ENCODE data around the gene GRAMD2B. TPM values are rescaled to one million over a fixed set of nuclear protein-coding genes. Genes with fewer than 3 reads are reported as not detected.

The GRAMD2B gene
- total and polyA plus RNA-seq, 7 experiments from 2014 or later: 3.8 to 9.8 (median 7.1) TPM

- CTCF ChIA-PET: interaction anchor here (1.4 to 1.9 kb wide), 2 partner anchors 39 to 135 kb away, joined by 6 to 7 read pairs; no protein-coding TSS in a partner anchor
- intact Hi-C loops (cut with micrococcal nuclease): loop anchor here in 1 of 2 donors (5.0 kb wide), 1 partner anchor 66 kb away; the partner anchor contains the start of gene GRAMD2B
- ATAC-seq (no peak), DNase-seq (no peak)
- Histone ChIP-seq H3K36me3 (ENCODE audit: control insufficient read depth in 2 of 3, insufficient read depth in 3 of 3, low read length in 3 of 3) (peaks cover 0 to 47% (median 9%) of the 10 kb centered on the region in 3 experiments), H3K9me3 (ENCODE audit: control insufficient read depth in 2 of 3, low read length in 3 of 3) (no peaks in the 10 kb centered on the region), H3K27ac (ENCODE audit: low read depth, low read length) (no peak overlapping the region), H3K27me3 (ENCODE audit: control insufficient read depth in 2 of 2, insufficient read depth in 2 of 2, low read length in 2 of 2) (no peaks in the 10 kb centered on the region), H3K4me1 (ENCODE audit: control insufficient read depth in 2 of 2, insufficient read depth in 2 of 2, low read length in 2 of 2) (no peaks in the 10 kb centered on the region), H3K4me3 (ENCODE audit: low read length) (no peak overlapping the region)
- Mint-ChIP-seq H3K27ac (peak overlapping the region in 5 of 9 donors; percentile 2 to 71 (median 29)), H3K36me3 (peaks cover 0 to 43% (median 16%) of the 10 kb centered on the region in 5 donors), H3K4me1 (peaks cover 0 to 10% (median 0%) of the 10 kb centered on the region in 7 donors), H3K27me3 (no peaks in the 10 kb centered on the region), H3K9me3 (no peaks in the 10 kb centered on the region), H3K4me3 (no peak overlapping the region)
- POLR2A ChIA-PET: interaction anchor here (1.6 kb wide), 1 partner anchor 12 kb away, joined by 4 read pairs; no protein-coding TSS in a partner anchor
Observed at GRCh38 chr5:126488443-126489065, 65.3 kb downstream of the GRAMD2B start.

DNA sequence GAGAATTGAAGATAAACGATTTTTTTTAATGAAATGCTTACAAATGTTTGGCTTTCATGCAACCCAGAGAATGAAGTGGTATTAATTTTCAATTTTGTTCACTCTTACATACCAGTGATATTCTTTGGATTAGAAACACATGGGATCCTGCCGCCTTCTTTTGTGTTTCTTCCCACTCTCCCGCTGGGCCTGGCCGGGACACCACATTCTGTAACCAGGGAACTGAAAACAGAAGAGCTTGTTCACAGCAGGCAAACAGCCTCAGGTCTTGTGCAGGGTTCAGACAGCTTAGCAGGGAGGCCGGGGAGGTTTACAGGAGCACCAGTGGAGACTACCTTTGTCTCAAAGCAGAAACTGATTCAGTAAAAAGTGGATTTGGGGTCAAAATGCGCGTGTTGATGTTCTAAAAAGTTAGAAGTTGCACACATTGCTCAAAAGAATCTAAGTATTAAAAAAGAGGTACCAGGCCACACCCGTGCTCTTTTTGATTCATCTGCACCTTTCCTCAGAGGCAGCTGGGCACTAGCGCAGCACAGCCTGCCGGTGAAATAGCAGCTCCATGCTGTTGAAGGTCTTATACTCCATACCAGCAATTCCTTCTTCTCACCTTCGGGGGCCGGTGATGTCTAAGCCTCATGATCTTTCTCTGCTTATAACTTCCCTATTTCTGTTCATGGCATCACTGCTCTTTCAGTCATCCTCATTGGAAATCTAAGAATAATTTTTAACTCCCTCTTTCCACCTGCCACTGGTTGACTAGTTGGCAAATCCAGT is 67.1 kb downstream of the GRAMD2B start:
- Mint-ChIP-seq H3K36me3 (peaks cover 0 to 39% (median 16%) of the 10 kb centered on the region in 5 donors), H3K4me1 (peaks cover 0 to 10% (median 0%) of the 10 kb centered on the region in 7 donors), H3K27ac (peak overlapping the region in 7 of 9 donors; percentile 2 to 91 (median 38)), H3K4me3 (no peak overlapping the region), H3K9me3 (no peaks in the 10 kb centered on the region), H3K27me3 (no peaks in the 10 kb centered on the region)
- no peaks in the 10 kb centered on the region for H3K27me3 ChIP-seq (ENCODE audit: control insufficient read depth in 2 of 2, insufficient read depth in 2 of 2, low read length in 2 of 2)
- intact Hi-C loops (cut with micrococcal nuclease): loop anchor here (2.0 to 5.0 kb wide), 2 partner anchors 16 to 38 kb away; no protein-coding TSS in a partner anchor
- no peak overlapping the region for H3K4me3 ChIP-seq (ENCODE audit: low read length)
- H3K9me3 ChIP-seq (ENCODE audit: control insufficient read depth in 2 of 3, low read length in 3 of 3): no peaks in the 10 kb centered on the region
- ChIA-PET CTCF (interaction anchor here (0.9 to 1.9 kb wide), 4 partner anchors 10 to 136 kb away, joined by 3 to 7 read pairs (median 5); no protein-coding TSS in a partner anchor), POLR2A (interaction anchor here (0.6 kb wide), 1 partner anchor 65 kb away, joined by 3 read pairs; no protein-coding TSS in a partner anchor)
- H3K27ac ChIP-seq (ENCODE audit: low read depth, low read length): no peak overlapping the region
- H3K36me3 ChIP-seq (ENCODE audit: control insufficient read depth in 2 of 3, insufficient read depth in 3 of 3, low read length in 3 of 3): peaks cover 0 to 38% (median 9%) of the 10 kb centered on the region in 3 experiments
- DNase-seq: no peak
- ATAC-seq: no peak
- H3K4me1 ChIP-seq (ENCODE audit: control insufficient read depth in 2 of 2, insufficient read depth in 2 of 2, low read length in 2 of 2): no peaks in the 10 kb centered on the region

DNA sequence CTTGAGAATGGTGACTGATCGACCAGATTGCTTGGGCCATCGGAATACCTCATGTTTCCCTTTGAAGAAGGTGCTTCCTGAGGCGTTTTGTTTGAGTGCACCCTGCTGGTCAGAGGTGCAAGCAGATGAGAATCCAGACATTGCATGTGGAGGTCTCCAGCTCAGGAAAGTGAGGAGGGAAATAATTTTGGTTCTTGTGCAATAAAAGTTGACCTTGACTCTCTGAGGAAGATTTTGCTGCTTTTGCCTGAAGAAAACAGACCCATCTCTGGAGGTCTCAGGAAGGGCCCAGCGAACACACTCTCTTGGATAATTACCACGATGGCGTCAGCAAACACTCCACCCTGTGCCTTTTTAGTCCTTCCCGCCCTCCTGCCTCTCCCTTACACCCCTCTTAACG is 69.7 kb downstream of the GRAMD2B start:
- Histone ChIP-seq H3K4me3 (ENCODE audit: low read length) (no peak overlapping the region), H3K36me3 (ENCODE audit: control insufficient read depth in 2 of 3, insufficient read depth in 3 of 3, low read length in 3 of 3) (peaks cover 0 to 13% (median 0%) of the 10 kb centered on the region in 3 experiments), H3K9me3 (ENCODE audit: control insufficient read depth in 2 of 3, low read length in 3 of 3) (no peaks in the 10 kb centered on the region), H3K4me1 (ENCODE audit: control insufficient read depth in 2 of 2, insufficient read depth in 2 of 2, low read length in 2 of 2) (no peaks in the 10 kb centered on the region), H3K27ac (ENCODE audit: low read depth, low read length) (no peak overlapping the region), H3K27me3 (ENCODE audit: control insufficient read depth in 2 of 2, insufficient read depth in 2 of 2, low read length in 2 of 2) (no peaks in the 10 kb centered on the region)
- DNase-seq: no peak
- no peak for ATAC-seq
- Mint-ChIP-seq H3K27me3 (no peaks in the 10 kb centered on the region), H3K4me3 (no peak overlapping the region), H3K4me1 (peaks cover 0 to 22% (median 6%) of the 10 kb centered on the region in 7 donors), H3K27ac (peak overlapping the region in 4 of 9 donors; percentile 13 to 86 (median 70)), H3K36me3 (peaks cover 0 to 17% (median 4%) of the 10 kb centered on the region in 5 donors), H3K9me3 (no peaks in the 10 kb centered on the region)
- ChIA-PET CTCF (interaction anchor here (0.6 to 2.2 kb wide), 3 partner anchors 19 to 1420 kb away, joined by 3 to 8 read pairs (median 4); no protein-coding TSS in a partner anchor), POLR2A (no interaction called here)
- intact Hi-C loops (cut with micrococcal nuclease): loop anchor here (1.0 to 5.0 kb wide), 3 partner anchors 41 to 139 kb away; no protein-coding TSS in a partner anchor

- DNase-seq (no peak), ATAC-seq (no peak)
- H3K4me1 Mint-ChIP-seq: peaks cover 0 to 31% (median 10%) of the 10 kb centered on the region in 7 donors
- no peaks in the 10 kb centered on the region for H3K4me1 ChIP-seq (ENCODE audit: control insufficient read depth in 2 of 2, insufficient read depth in 2 of 2, low read length in 2 of 2)
- H3K27ac ChIP-seq (ENCODE audit: low read depth, low read length): no peak overlapping the region
- H3K27ac Mint-ChIP-seq: peak overlapping the region in 1 of 9 donors; percentile 72
- H3K36me3 ChIP-seq (ENCODE audit: control insufficient read depth in 2 of 3, insufficient read depth in 3 of 3, low read length in 3 of 3): peaks cover 0 to 4% (median 0%) of the 10 kb centered on the region in 3 experiments
- no peaks in the 10 kb centered on the region for H3K9me3 Mint-ChIP-seq
- H3K4me3 ChIP-seq (ENCODE audit: low read length): no peak overlapping the region
- ChIA-PET CTCF (interaction anchor here (0.7 kb wide), 1 partner anchor 120 kb away, joined by 4 read pairs; no protein-coding TSS in a partner anchor), POLR2A (interaction anchor here (0.8 kb wide), 1 partner anchor 10 kb away, joined by 4 read pairs; no protein-coding TSS in a partner anchor)
- H3K4me3 Mint-ChIP-seq: no peak overlapping the region
- H3K27me3 Mint-ChIP-seq: no peaks in the 10 kb centered on the region
- H3K9me3 ChIP-seq (ENCODE audit: control insufficient read depth in 2 of 3, low read length in 3 of 3): no peaks in the 10 kb centered on the region
- H3K36me3 Mint-ChIP-seq: peaks cover 0 to 10% (median 2%) of the 10 kb centered on the region in 5 donors
- intact Hi-C loops (cut with micrococcal nuclease): loop anchor here in 1 of 2 donors (5.0 kb wide), 1 partner anchor 42 kb away; no protein-coding TSS in a partner anchor
- no peaks in the 10 kb centered on the region for H3K27me3 ChIP-seq (ENCODE audit: control insufficient read depth in 2 of 2, insufficient read depth in 2 of 2, low read length in 2 of 2)
Observed at GRCh38 chr5:126494393-126494792, 71.2 kb downstream of the GRAMD2B start.

DNA sequence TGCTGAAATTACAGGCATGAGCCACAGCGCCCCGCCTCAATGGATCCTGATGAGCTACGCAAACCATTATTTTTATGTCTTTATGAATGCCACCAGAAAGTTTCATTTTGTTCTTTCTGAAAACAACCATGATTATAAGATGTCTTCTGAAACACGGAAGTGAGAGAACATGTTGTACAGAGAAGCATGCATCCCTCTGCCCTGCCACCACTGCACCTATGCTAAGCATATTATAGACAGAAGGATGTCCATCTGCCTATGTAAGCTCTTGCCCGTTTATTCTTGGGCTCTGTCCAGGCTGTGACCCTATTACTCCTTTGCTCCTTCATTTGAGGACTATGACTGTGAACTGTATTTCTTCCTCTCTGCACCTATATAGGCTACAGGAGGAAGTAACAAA is 74.3 kb downstream of the GRAMD2B start:
- no peaks in the 10 kb centered on the region for H3K9me3 ChIP-seq (ENCODE audit: control insufficient read depth in 2 of 3, low read length in 3 of 3)
- POLR2A ChIA-PET: no interaction called here
- no peaks in the 10 kb centered on the region for H3K27me3 ChIP-seq (ENCODE audit: control insufficient read depth in 2 of 2, insufficient read depth in 2 of 2, low read length in 2 of 2)
- DNase-seq (no peak), ATAC-seq (no peak)
- H3K4me3 Mint-ChIP-seq: no peak overlapping the region
- H3K36me3 ChIP-seq (ENCODE audit: control insufficient read depth in 2 of 3, insufficient read depth in 3 of 3, low read length in 3 of 3): no peaks in the 10 kb centered on the region
- H3K36me3 Mint-ChIP-seq: peaks cover 0 to 10% (median 0%) of the 10 kb centered on the region in 5 donors
- CTCF ChIA-PET: interaction anchor here (0.6 to 0.7 kb wide), 2 partner anchors 19 to 48 kb away, joined by 3 to 8 read pairs; no protein-coding TSS in a partner anchor
- H3K9me3 Mint-ChIP-seq: no peaks in the 10 kb centered on the region
- intact Hi-C loops (cut with micrococcal nuclease): no loop called here
- H3K4me1 ChIP-seq (ENCODE audit: control insufficient read depth in 2 of 2, insufficient read depth in 2 of 2, low read length in 2 of 2): peaks cover 0 to 13% of the 10 kb centered on the region in 2 donors
- no peaks in the 10 kb centered on the region for H3K27me3 Mint-ChIP-seq
- peaks cover 0 to 51% (median 32%) of the 10 kb centered on the region in 7 donors for H3K4me1 Mint-ChIP-seq
- H3K4me3 ChIP-seq (ENCODE audit: low read length): no peak overlapping the region
- H3K27ac Mint-ChIP-seq: peak overlapping the region in 5 of 9 donors; percentile 7 to 52 (median 32)
- H3K27ac ChIP-seq (ENCODE audit: low read depth, low read length): no peak overlapping the region

DNA sequence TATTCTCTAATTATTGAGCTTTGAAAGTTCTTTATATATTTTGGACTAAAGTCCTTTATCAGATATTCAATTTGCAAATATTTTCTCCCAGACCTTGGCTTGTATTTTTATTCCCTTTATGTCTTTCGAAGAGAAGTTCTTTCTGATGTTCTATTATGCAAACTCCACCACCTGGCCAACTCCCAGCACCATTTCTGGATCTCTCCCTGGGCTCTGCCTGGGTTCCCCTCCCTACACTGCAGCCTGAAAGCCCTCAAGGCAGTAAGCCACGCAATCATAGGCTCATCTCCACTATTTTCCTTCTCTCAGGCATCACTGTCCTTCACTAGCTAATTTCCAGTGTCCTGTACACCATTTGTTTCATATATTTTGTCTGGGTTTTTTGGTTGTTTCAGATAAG is 76.1 kb downstream of the GRAMD2B start:
- no peaks in the 10 kb centered on the region for H3K36me3 ChIP-seq (ENCODE audit: control insufficient read depth in 2 of 3, insufficient read depth in 3 of 3, low read length in 3 of 3)
- no peaks in the 10 kb centered on the region for H3K9me3 Mint-ChIP-seq
- ATAC-seq: no peak
- POLR2A ChIA-PET: interaction anchor here (0.6 to 2.0 kb wide), 8 partner anchors 12 to 504 kb away, joined by 3 to 5 read pairs (median 4); partner anchors contain the start of gene GRAMD2B
- peak overlapping the region; percentile 7 for H3K27ac ChIP-seq (ENCODE audit: low read depth, low read length)
- H3K36me3 Mint-ChIP-seq: peaks cover 0 to 5% (median 0%) of the 10 kb centered on the region in 5 donors
- no peak overlapping the region for H3K4me3 ChIP-seq (ENCODE audit: low read length)
- H3K9me3 ChIP-seq (ENCODE audit: control insufficient read depth in 2 of 3, low read length in 3 of 3): no peaks in the 10 kb centered on the region
- peaks cover 4 to 56% (median 41%) of the 10 kb centered on the region in 7 donors for H3K4me1 Mint-ChIP-seq
- no peaks in the 10 kb centered on the region for H3K27me3 Mint-ChIP-seq
- DNase-seq: no peak
- H3K4me1 ChIP-seq (ENCODE audit: control insufficient read depth in 2 of 2, insufficient read depth in 2 of 2, low read length in 2 of 2): peaks cover 0 to 25% of the 10 kb centered on the region in 2 donors
- peak overlapping the region in 8 of 9 donors; percentile 22 to 88 (median 76) for H3K27ac Mint-ChIP-seq
- CTCF ChIA-PET: interaction anchor here (0.7 to 3.2 kb wide), 17 partner anchors 9 to 160 kb away, joined by 3 to 25 read pairs (median 6); partner anchors contain the start of gene GRAMD2B
- intact Hi-C loops (cut with micrococcal nuclease): loop anchor here in 1 of 2 donors (2.0 kb wide), 1 partner anchor 14 kb away; no protein-coding TSS in a partner anchor
- no peaks in the 10 kb centered on the region for H3K27me3 ChIP-seq (ENCODE audit: control insufficient read depth in 2 of 2, insufficient read depth in 2 of 2, low read length in 2 of 2)
- peak overlapping the region in 1 of 10 donors; percentile 54 for H3K4me3 Mint-ChIP-seq
